HEK293 (cell line): ENCODE measurements around the gene UGT1A8.

Source experiments
- CTCF ChIA-PET: fragments of 350-600 bp; formaldehyde crosslinking; extraction: SDS; loops from one replicate; lab custom pipeline; 2021; ENCODE audit warnings: antibody characterized with exemption; lab: Yijun Ruan, JAX
- POLR2A ChIA-PET: fragments of 300-600 bp; formaldehyde crosslinking; extraction: SDS; loops from one replicate; lab custom pipeline; 2020; ENCODE audit warnings: antibody characterized with exemption, inconsistent platforms; lab: Yijun Ruan, JAX
- H3K27ac ChIP-seq: fragments of 200-500 bp; sonication (Bioruptor generic); 2 replicates; pipeline ENCODE4 v1.5.1; 2014; ENCODE audit warnings: low read depth, low read length, control low read depth, inconsistent platforms; ENCODE audit errors: extremely low read depth
- H3K36me3 ChIP-seq, 2 experiments: fragments of 200-500 bp in 1 of 2; sonication (Bioruptor generic) in 1 of 2; 1 replicate in 1 of 2; 2 replicates in 1 of 2; pipeline ENCODE4 v1.5.1; 2014 to 2017; ENCODE audit warnings: inconsistent platforms in 2 of 2, low read length in 2 of 2; ENCODE audit not compliant: control insufficient read depth in 2 of 2, insufficient read depth in 1 of 2
- H3K4me1 ChIP-seq: fragments of 200-500 bp; sonication (Bioruptor generic); 2 replicates; pipeline ENCODE4 v1.5.1; 2014; ENCODE audit warnings: mild to moderate bottlenecking, low read length, inconsistent platforms; ENCODE audit not compliant: control insufficient read depth, insufficient read depth
- H3K4me3 ChIP-seq: 2 replicates; pipeline ENCODE4 v1.5.1; 2011; ENCODE audit warnings: low read depth, mild to moderate bottlenecking, control low read depth, low read length, moderate library complexity
- H3K9me3 ChIP-seq: fragments of 200-500 bp; sonication (Bioruptor generic); 2 replicates; pipeline ENCODE4 v1.5.1; 2014; ENCODE audit warnings: low read depth, low read length, inconsistent platforms; ENCODE audit not compliant: control insufficient read depth, insufficient read depth
- ELK4 ChIP-seq: IDR thresholded peaks from 2 replicates; pipeline ENCODE4 v1.6.1; 2011; ENCODE audit warnings: mild to moderate bottlenecking, low read depth, low read length, borderline replicate concordance
- GLI2 ChIP-seq: fragments of 450-650 bp; formaldehyde crosslinking; IDR thresholded peaks from 2 replicates; pipeline ENCODE4; 2017; ENCODE audit warnings: missing biosample characterization, missing genetic modification characterization, low read depth, borderline replicate concordance
- HOXC10 ChIP-seq: sonication (generic); formaldehyde crosslinking; IDR thresholded peaks from 2 replicates; pipeline ENCODE4 v1.8.1; 2023; ENCODE audit warnings: mild to moderate bottlenecking, missing genetic modification reagents
- INSM2 ChIP-seq: fragments of 450-650 bp; formaldehyde crosslinking; IDR thresholded peaks from 2 replicates; pipeline ENCODE4 v1.5.1; 2016; ENCODE audit warnings: missing biosample characterization, missing genetic modification characterization
- RBAK ChIP-seq: fragments of 450-650 bp; formaldehyde crosslinking; IDR thresholded peaks from 2 replicates; pipeline ENCODE4 v1.5.1; 2016; ENCODE audit warnings: missing biosample characterization, missing genetic modification characterization
- SALL2 ChIP-seq: fragments of 450-650 bp; formaldehyde crosslinking; IDR thresholded peaks from 2 replicates; pipeline ENCODE4 v1.5.0; 2017; ENCODE audit warnings: missing biosample characterization, mild to moderate bottlenecking, missing genetic modification characterization, borderline replicate concordance
- TSHZ1 ChIP-seq: fragments of 450-650 bp; formaldehyde crosslinking; IDR thresholded peaks from 2 replicates; pipeline ENCODE4 v1.5.1; 2016; ENCODE audit warnings: missing biosample characterization, missing genetic modification characterization, borderline replicate concordance
- ZBTB20 ChIP-seq: fragments of 450-650 bp; formaldehyde crosslinking; IDR thresholded peaks from 2 replicates; pipeline ENCODE4 v1.5.1; 2016; ENCODE audit warnings: missing biosample characterization, missing genetic modification characterization
- ZFP3 ChIP-seq: fragments of 450-650 bp; formaldehyde crosslinking; IDR thresholded peaks from 2 replicates; pipeline ENCODE4 v1.5.1; 2016; ENCODE audit warnings: low read depth, missing biosample characterization, missing genetic modification characterization
- ZNF2 ChIP-seq: fragments of 450-650 bp; formaldehyde crosslinking; IDR thresholded peaks from 2 replicates; pipeline ENCODE4 v1.5.1; 2016; ENCODE audit warnings: missing biosample characterization, missing genetic modification characterization
- ZNF266 ChIP-seq: fragments of 450-650 bp; formaldehyde crosslinking; IDR thresholded peaks from 2 replicates; pipeline ENCODE4 v1.5.1; 2016; ENCODE audit warnings: missing biosample characterization, missing genetic modification characterization, low read depth
- ZNF274 ChIP-seq, 2 experiments: fragments of 200-500 bp in 1 of 2; fragments of 450-650 bp in 1 of 2; sonication (Bioruptor generic) in 1 of 2; formaldehyde crosslinking in 1 of 2; IDR thresholded peaks; 2 replicates each; pipeline versions ENCODE4 v1.5.1 to v1.6.1; 2014 to 2016; ENCODE audit warnings: borderline replicate concordance in 1 of 2, inconsistent platforms in 1 of 2, low read length in 1 of 2, missing biosample characterization in 1 of 2, missing genetic modification characterization in 1 of 2
- ZNF311 ChIP-seq: fragments of 450-650 bp; formaldehyde crosslinking; IDR thresholded peaks from 2 replicates; pipeline ENCODE4 v1.5.1; 2017; ENCODE audit warnings: missing biosample characterization, missing genetic modification characterization, borderline replicate concordance
- ZNF548 ChIP-seq: fragments of 450-650 bp; formaldehyde crosslinking; IDR thresholded peaks from 2 replicates; pipeline ENCODE4 v1.5.1; 2016; ENCODE audit warnings: missing biosample characterization, missing genetic modification characterization
- ZNF701 ChIP-seq: fragments of 450-650 bp; formaldehyde crosslinking; IDR thresholded peaks from 2 replicates; pipeline ENCODE4 v1.5.1; 2016; ENCODE audit warnings: missing biosample characterization, missing genetic modification characterization
- ZSCAN16 ChIP-seq: fragments of 450-650 bp; formaldehyde crosslinking; IDR thresholded peaks from 2 replicates; pipeline ENCODE4 v1.5.1; 2016; ENCODE audit warnings: missing biosample characterization, missing genetic modification characterization
- TF ChIP-seq, protein P1 (sequence below): fragments of 450-650 bp; formaldehyde crosslinking; IDR thresholded peaks from 2 replicates; pipeline ENCODE4 v1.5.1; 2016; ENCODE audit warnings: missing biosample characterization, missing genetic modification characterization

The UGT1A8 gene

DNA sequence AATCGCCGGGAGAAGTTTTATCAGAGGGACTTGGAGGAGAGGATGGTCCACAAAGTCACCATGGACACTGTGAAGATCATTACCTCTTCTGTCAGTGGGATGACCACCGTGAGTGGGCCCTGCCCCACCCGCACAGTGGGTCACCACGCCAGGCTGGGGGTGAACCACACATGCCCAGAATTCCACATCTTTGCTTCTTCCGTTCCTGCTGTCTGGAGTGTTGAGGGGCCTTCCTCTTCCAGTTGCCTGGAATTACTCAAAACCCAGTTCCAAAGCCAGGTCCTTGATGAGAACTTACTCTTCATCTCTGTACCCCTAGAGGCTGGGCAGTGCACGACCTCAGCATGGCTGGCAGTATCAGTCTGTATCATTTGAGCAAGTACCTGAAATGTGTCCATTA is 182.8 kb downstream of the UGT1A8 start:
- Histone ChIP-seq H3K9me3 (no peaks in the 10 kb centered on the region), H3K4me3 (no peak overlapping the region), H3K27ac (no peak overlapping the region), H3K4me1 (no peaks in the 10 kb centered on the region), H3K36me3 (no peaks in the 10 kb centered on the region)
- ChIA-PET POLR2A (no interaction called here), CTCF (no interaction called here)
- TF ChIP-seq ELK4 (no peak), GLI2 (tag by site-specific recombination) (no peak), SALL2 (tag by site-specific recombination) (no peak), ZFP3 (tag by site-specific recombination) (no peak), RBAK (tag by site-specific recombination) (no peak), INSM2 (tag by site-specific recombination) (no peak), ZSCAN16 (tag by site-specific recombination) (no peak), ZNF701 (tag by site-specific recombination) (no peak), ZNF2 (tag by site-specific recombination) (no peak), TSHZ1 (tag by site-specific recombination) (no peak), ZNF548 (tag by site-specific recombination) (no peak), ZNF274 (IDR thresholded peaks at IDR 0.05; ENCODE audit: low read length) (no peak), ZNF274 (tag by site-specific recombination; IDR thresholded peaks at IDR 0.05; ENCODE audit: borderline replicate concordance) (no peak), ZNF311 (tag by site-specific recombination) (no peak)
- TF ChIP-seq, protein P1, sequence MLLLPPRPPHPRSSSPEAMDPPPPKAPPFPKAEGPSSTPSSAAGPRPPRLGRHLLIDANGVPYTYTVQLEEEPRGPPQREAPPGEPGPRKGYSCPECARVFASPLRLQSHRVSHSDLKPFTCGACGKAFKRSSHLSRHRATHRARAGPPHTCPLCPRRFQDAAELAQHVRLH (tag by site-specific recombination), result no peak

DNA sequence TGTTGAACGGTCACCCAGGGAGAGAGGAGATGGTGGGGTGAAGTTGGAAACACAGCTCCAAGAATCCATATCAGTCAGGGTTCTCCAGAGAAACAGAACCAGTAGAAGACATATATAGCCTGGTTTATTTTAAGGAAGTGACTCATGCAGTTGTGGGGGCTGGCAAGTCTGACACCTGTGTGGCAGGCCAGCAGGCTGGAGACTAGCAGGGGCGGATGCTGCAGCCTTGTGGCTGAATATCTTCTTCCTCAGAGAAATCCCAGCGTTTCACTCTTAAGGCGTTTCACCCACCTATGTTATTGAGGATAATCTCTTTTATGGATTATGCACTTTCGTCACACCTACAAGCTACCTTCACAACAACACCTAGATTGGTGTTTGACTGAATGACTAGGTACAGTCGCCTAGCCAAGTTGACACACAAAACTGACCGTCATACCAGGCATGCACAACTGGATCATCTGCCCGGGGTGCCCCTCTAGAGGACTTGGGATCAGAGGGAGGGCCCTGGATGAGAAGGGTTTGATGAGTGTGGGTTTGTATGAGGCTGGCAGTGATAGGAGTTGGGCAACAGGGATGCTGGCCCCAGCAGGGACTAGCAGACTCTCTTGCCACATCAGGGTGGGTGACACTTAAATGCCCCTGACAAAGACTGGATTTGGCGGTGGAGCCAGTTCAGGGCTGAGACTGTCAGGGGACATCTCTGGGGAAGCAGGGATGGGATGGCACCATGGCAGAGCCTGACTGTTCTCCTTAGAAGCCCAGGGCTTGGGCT is 184.1 kb downstream of the UGT1A8 start:
- TF ChIP-seq ZNF274 (IDR thresholded peaks at IDR 0.05; ENCODE audit: low read length), result no peak
- TF ChIP-seq ZNF274 (tag by site-specific recombination; IDR thresholded peaks at IDR 0.05; ENCODE audit: borderline replicate concordance), result no peak
- no peak for TF ChIP-seq ZNF266
- TF ChIP-seq ZNF2 (tag by site-specific recombination), result no peak
- no peak for TF ChIP-seq ZBTB20 (tag by site-specific recombination)
- TF ChIP-seq HOXC10 (CRISPR knock-in tag), result no peak
- TF ChIP-seq, all 188 proteins: peak for 0
- Histone ChIP-seq H3K27ac (no peak overlapping the region), H3K4me1 (no peaks in the 10 kb centered on the region), H3K9me3 (no peaks in the 10 kb centered on the region), H3K4me3 (no peak overlapping the region), H3K36me3 (no peaks in the 10 kb centered on the region)
- ChIA-PET CTCF (no interaction called here), POLR2A (no interaction called here)
